ENCODE data around the gene CFAP221.

The CFAP221 gene

GRCh38 chr2:119671016-119671415 is 126.8 kb downstream of the CFAP221 start:
- Histone ChIP-seq H4K20me1 (ENCODE audit: insufficient read depth, low read length) (no peaks in the 10 kb centered on the region), H3K4me3 (ENCODE audit: low read length) (no peak overlapping the region), H2AFZ (ENCODE audit: low read length) (no peak overlapping the region), H3K9me3 (replicated peaks; ENCODE audit: insufficient read depth, low read length) (no peaks in the 10 kb centered on the region), H3K27me3 (replicated peaks; ENCODE audit: insufficient read depth, low read length) (no peaks in the 10 kb centered on the region), H3K4me1 (ENCODE audit: low read length) (no peaks in the 10 kb centered on the region), H3K9me2 (replicated peaks; ENCODE audit: insufficient read depth, low read length) (no peaks in the 10 kb centered on the region), H3F3A (ENCODE audit: insufficient read depth, low read length) (no peaks in the 10 kb centered on the region), H3K9ac (ENCODE audit: low read length) (no peak overlapping the region), H3K36me3 (replicated peaks; ENCODE audit: insufficient read depth, low read length) (no peaks in the 10 kb centered on the region), H3K27ac (ENCODE audit: low read length) (no peak overlapping the region), H3K4me2 (ENCODE audit: low read depth, low read length) (no peak overlapping the region), H3K79me2 (ENCODE audit: low read length) (no peaks in the 10 kb centered on the region)
- TF ChIP-seq EZH2 (optimal IDR thresholded peaks at IDR 0.05; ENCODE audit: low read depth, low read length) (no peak), EZH2phosphoT487 (IDR thresholded peaks at IDR 0.05; ENCODE audit: low read length) (no peak), CTCF (IDR thresholded peaks at IDR 0.05; ENCODE audit: low read length) (no peak)
- DNase-seq, result no peak

GRCh38 chr2:119671752-119672151 is 127.5 kb downstream of the CFAP221 start:
- H3K27me3 ChIP-seq (replicated peaks; ENCODE audit: insufficient read depth, low read length), result no peaks in the 10 kb centered on the region
- no peaks in the 10 kb centered on the region for H3K79me2 ChIP-seq (ENCODE audit: low read length)
- no peak overlapping the region for H3K4me3 ChIP-seq (ENCODE audit: low read length)
- no peaks in the 10 kb centered on the region for H3F3A ChIP-seq (ENCODE audit: insufficient read depth, low read length)
- no peaks in the 10 kb centered on the region for H3K36me3 ChIP-seq (replicated peaks; ENCODE audit: insufficient read depth, low read length)
- H3K4me1 ChIP-seq (ENCODE audit: low read length), result no peaks in the 10 kb centered on the region
- H3K27ac ChIP-seq (ENCODE audit: low read length), result no peak overlapping the region
- no peak overlapping the region for H3K4me2 ChIP-seq (ENCODE audit: low read depth, low read length)
- no peak overlapping the region for H3K9ac ChIP-seq (ENCODE audit: low read length)
- no peak for DNase-seq
- H4K20me1 ChIP-seq (ENCODE audit: insufficient read depth, low read length), result no peaks in the 10 kb centered on the region
- TF ChIP-seq EZH2phosphoT487 (IDR thresholded peaks at IDR 0.05; ENCODE audit: low read length) (no peak), CTCF (IDR thresholded peaks at IDR 0.05; ENCODE audit: low read length) (no peak), EZH2 (optimal IDR thresholded peaks at IDR 0.05; ENCODE audit: low read depth, low read length) (no peak)
- H2AFZ ChIP-seq (ENCODE audit: low read length), result no peak overlapping the region
- H3K9me2 ChIP-seq (replicated peaks; ENCODE audit: insufficient read depth, low read length), result no peaks in the 10 kb centered on the region
- H3K9me3 ChIP-seq (replicated peaks; ENCODE audit: insufficient read depth, low read length), result no peaks in the 10 kb centered on the region

- TF ChIP-seq EZH2phosphoT487 (IDR thresholded peaks at IDR 0.05; ENCODE audit: low read length), result no peak
- no peak for TF ChIP-seq CTCF (IDR thresholded peaks at IDR 0.05; ENCODE audit: low read length)
- TF ChIP-seq EZH2 (optimal IDR thresholded peaks at IDR 0.05; ENCODE audit: low read depth, low read length), result no peak
- H3F3A ChIP-seq (ENCODE audit: insufficient read depth, low read length), result no peaks in the 10 kb centered on the region
- no peaks in the 10 kb centered on the region for H3K9me3 ChIP-seq (replicated peaks; ENCODE audit: insufficient read depth, low read length)
- H3K4me2 ChIP-seq (ENCODE audit: low read depth, low read length), result no peak overlapping the region
- H3K9me2 ChIP-seq (replicated peaks; ENCODE audit: insufficient read depth, low read length), result no peaks in the 10 kb centered on the region
- no peak for DNase-seq
- H3K36me3 ChIP-seq (replicated peaks; ENCODE audit: insufficient read depth, low read length), result no peaks in the 10 kb centered on the region
- H3K27ac ChIP-seq (ENCODE audit: low read length), result no peak overlapping the region
- no peaks in the 10 kb centered on the region for H3K79me2 ChIP-seq (ENCODE audit: low read length)
- H2AFZ ChIP-seq (ENCODE audit: low read length), result no peak overlapping the region
- no peak overlapping the region for H3K4me3 ChIP-seq (ENCODE audit: low read length)
- H3K9ac ChIP-seq (ENCODE audit: low read length), result no peak overlapping the region
- H3K4me1 ChIP-seq (ENCODE audit: low read length), result no peaks in the 10 kb centered on the region
- H3K27me3 ChIP-seq (replicated peaks; ENCODE audit: insufficient read depth, low read length), result no peaks in the 10 kb centered on the region
- H4K20me1 ChIP-seq (ENCODE audit: insufficient read depth, low read length), result no peaks in the 10 kb centered on the region
Observed at GRCh38 chr2:119672161-119672862, 128.1 kb downstream of the CFAP221 start.
